HFFc6 (cell line): ENCODE data around the gene TNN. TPM values are rescaled to one million over a fixed set of nuclear protein-coding genes. Genes with fewer than 3 reads are reported as not detected.
A peak's percentile ranks its signal among the peaks of the same experiment; 100 is the strongest.

ENCODE experiments used
- DNase-seq: peaks from one replicate; pipeline ENCODE4 v3.0.0-alpha.2; 2018
- H3K27ac Mint-ChIP-seq: 2 replicates; pipeline ENCODE4 v1.8.0; 2020; ENCODE audit warnings: mild to moderate bottlenecking, mixed read lengths
- H3K27me3 Mint-ChIP-seq: 2 replicates; pipeline ENCODE4 v1.8.0; 2021; ENCODE audit warnings: mild to moderate bottlenecking, moderate library complexity, mixed read lengths; ENCODE audit not compliant: insufficient read depth
- H3K36me3 Mint-ChIP-seq: 2 replicates; pipeline ENCODE4 v1.8.0; 2021; ENCODE audit warnings: low read depth, mixed read lengths
- H3K4me1 Mint-ChIP-seq: 2 replicates; pipeline ENCODE4 v1.8.0; 2020; ENCODE audit warnings: low read depth, mixed read lengths
- H3K4me3 Mint-ChIP-seq: 2 replicates; pipeline ENCODE4 v1.8.0; 2020; ENCODE audit warnings: mild to moderate bottlenecking, moderate library complexity, mixed read lengths
- H3K9me3 Mint-ChIP-seq: 2 replicates; pipeline ENCODE4 v1.8.0; 2020; ENCODE audit warnings: mild to moderate bottlenecking, mixed read lengths
- total RNA-seq, 6 experiments: library from RNA; stranded (reverse); fragmentation: NEBNext Ultra II Directional; extraction: Animal tissue kit (Norgen Biotek cat#: 25700); gene quantifications; 2 replicates in 1 of 6; 3 replicates in 5 of 6; pipeline ENCODE4 v1.2.3, GENCODE V29; 2021
- TF ChIP-seq, protein P1 (sequence below): fragments of 200-600 bp; sonication (generic); IDR thresholded peaks from 2 replicates; pipeline ENCODE4 v1.5.0; 2021; ENCODE audit warnings: antibody characterized with exemption, mild to moderate bottlenecking

Gene TNN
- total RNA-seq, 6 experiments from 2014 or later: not detected

DNA sequence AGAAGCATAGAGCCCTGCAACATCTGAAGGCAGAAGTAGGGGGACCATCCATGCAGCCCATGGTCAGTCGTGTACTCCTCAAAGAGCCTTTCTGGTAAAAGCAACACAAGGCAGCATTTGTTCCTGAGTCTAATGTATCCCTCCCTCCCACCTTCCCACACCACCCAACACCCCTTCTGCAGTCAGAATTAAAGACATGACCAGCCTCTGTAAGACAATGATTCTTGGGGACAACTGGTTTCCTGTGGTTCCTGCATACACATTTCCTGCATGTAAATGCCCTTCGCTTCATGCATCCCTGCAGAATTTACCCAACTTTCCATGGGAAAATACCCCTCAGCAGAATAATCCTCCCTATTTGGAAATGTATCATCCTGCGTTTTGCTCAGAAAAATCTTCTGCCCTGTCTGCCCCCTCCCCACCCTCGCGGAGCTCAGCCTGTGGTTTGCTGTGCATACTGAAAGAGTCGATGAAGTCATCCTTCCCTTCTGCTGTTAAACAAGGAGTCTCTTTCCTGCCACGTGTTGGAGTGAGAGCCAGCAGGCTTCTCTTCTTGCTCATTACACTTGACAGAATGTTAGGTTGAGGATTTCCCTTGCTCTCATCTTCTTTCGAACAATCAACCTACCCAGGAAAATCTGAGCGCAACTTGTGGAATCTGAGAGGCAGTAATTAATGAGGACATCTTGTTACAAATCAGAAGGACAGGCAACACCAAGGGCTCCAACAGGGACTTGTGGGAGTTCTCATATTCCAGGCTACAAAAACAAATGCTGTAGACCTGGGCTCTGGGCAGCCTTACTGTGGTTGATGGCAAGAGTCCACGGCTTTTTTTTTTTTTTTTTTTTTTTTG lies 4.7 kb downstream of the TNN start:
- H3K9me3 Mint-ChIP-seq: no peaks in the 10 kb centered on the region
- peak overlapping the region; percentile 63 for H3K4me3 Mint-ChIP-seq
- TF ChIP-seq, protein P1, sequence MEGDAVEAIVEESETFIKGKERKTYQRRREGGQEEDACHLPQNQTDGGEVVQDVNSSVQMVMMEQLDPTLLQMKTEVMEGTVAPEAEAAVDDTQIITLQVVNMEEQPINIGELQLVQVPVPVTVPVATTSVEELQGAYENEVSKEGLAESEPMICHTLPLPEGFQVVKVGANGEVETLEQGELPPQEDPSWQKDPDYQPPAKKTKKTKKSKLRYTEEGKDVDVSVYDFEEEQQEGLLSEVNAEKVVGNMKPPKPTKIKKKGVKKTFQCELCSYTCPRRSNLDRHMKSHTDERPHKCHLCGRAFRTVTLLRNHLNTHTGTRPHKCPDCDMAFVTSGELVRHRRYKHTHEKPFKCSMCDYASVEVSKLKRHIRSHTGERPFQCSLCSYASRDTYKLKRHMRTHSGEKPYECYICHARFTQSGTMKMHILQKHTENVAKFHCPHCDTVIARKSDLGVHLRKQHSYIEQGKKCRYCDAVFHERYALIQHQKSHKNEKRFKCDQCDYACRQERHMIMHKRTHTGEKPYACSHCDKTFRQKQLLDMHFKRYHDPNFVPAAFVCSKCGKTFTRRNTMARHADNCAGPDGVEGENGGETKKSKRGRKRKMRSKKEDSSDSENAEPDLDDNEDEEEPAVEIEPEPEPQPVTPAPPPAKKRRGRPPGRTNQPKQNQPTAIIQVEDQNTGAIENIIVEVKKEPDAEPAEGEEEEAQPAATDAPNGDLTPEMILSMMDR: no peak
- H3K27me3 Mint-ChIP-seq: peaks cover 6% of the 10 kb centered on the region
- H3K4me1 Mint-ChIP-seq: peaks cover 24% of the 10 kb centered on the region
- no peaks in the 10 kb centered on the region for H3K36me3 Mint-ChIP-seq
- peak; percentile 47 for DNase-seq
- no peak overlapping the region for H3K27ac Mint-ChIP-seq

DNA sequence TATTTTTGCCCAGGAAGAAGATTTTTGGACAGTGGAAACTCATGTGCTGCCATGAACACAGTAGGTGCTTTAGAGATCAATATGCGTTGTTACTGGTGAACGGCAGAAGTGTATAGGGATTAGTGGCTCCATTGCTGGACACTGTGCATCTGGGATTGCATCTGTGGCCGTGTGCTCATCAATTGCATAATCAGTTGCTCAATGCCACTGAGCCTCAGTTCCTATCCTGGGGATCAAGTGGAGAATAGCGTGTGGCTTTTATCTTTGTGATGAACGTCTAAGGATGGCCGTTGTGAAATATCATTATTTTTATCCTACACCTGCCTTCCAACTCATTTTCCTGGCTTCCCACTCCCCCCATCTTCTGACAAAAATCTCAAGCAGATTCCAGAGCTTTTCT lies 5.4 kb downstream of the TNN start:
- H3K4me1 Mint-ChIP-seq: peaks cover 24% of the 10 kb centered on the region
- H3K27ac Mint-ChIP-seq: no peak overlapping the region

DNA sequence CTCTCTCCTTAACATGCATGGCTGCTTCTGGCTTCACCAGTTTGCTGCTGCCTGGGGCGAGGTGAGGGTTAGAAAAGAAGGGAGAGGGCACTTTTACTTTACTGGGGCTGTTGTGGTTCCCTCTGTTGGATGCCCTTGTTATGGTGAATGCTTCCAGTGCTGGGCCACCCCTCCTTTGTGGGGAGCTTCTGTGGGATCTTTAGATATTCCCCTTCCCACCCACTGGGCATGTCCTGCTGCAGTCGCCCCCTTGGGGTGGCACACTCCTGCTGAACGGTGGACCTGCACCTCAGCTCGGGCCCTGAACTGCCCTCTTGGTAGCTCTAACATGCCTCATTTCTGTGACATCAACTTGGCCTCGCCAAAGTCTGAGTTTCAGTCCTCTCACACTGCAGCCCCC lies 6.0 kb downstream of the TNN start:
- TF ChIP-seq, protein P1: no peak
- Mint-ChIP-seq H3K4me1 (peaks cover 24% of the 10 kb centered on the region), H3K36me3 (no peaks in the 10 kb centered on the region), H3K27ac (no peak overlapping the region), H3K4me3 (no peak overlapping the region), H3K9me3 (no peaks in the 10 kb centered on the region), H3K27me3 (peaks cover 2% of the 10 kb centered on the region)
- no peak for DNase-seq

More for the DNA sequence above, 5.4 kb downstream of the TNN start:
- H3K27me3 Mint-ChIP-seq: peaks cover 2% of the 10 kb centered on the region
- H3K4me3 Mint-ChIP-seq: peak overlapping the region; percentile 26; the same call in 1 of the 2 replicates
- DNase-seq: no peak
- H3K36me3 Mint-ChIP-seq: no peaks in the 10 kb centered on the region
- TF ChIP-seq, protein P1: no peak
- H3K9me3 Mint-ChIP-seq: no peaks in the 10 kb centered on the region

GRCh38 chr1:175075572-175076568 lies 8.2 kb downstream of the TNN start:
- Mint-ChIP-seq H3K9me3 (no peaks in the 10 kb centered on the region), H3K4me1 (peaks cover 24% of the 10 kb centered on the region), H3K27ac (no peak overlapping the region), H3K36me3 (no peaks in the 10 kb centered on the region), H3K4me3 (no peak overlapping the region), H3K27me3 (peaks cover 2% of the 10 kb centered on the region; the same call in 1 of the 2 replicates)
- TF ChIP-seq, protein P1: no peak
- no peak for DNase-seq

- Mint-ChIP-seq H3K27me3 (peaks cover 2% of the 10 kb centered on the region; the same call in 1 of the 2 replicates), H3K27ac (no peak overlapping the region), H3K4me3 (peak overlapping the region; percentile 21; the same call in 1 of the 2 replicates), H3K4me1 (peaks cover 20% of the 10 kb centered on the region), H3K36me3 (no peaks in the 10 kb centered on the region), H3K9me3 (no peaks in the 10 kb centered on the region)
- no peak for DNase-seq
- TF ChIP-seq, protein P1: no peak
These were observed 9.9 kb downstream of the TNN start for GRCh38 chr1:175077356-175078030.
